H1 (cell line): ENCODE measurements around the gene PRXL2B. TPM values are rescaled to one million over a fixed set of nuclear protein-coding genes. Genes with fewer than 3 reads are reported as not detected.

ENCODE experiments used
- CTCF ChIA-PET: fragments of 300-600 bp; sonication (Branson Sonifier 250); formaldehyde crosslinking; loops from one replicate; lab custom pipeline; 2021; ENCODE audit not compliant: partially characterized antibody; lab: Charles Lee
- POLR2A ChIA-PET: fragments of 300-600 bp; sonication (Branson Sonifier 250); formaldehyde crosslinking; loops from one replicate; lab custom pipeline; 2021; ENCODE audit warnings: inconsistent platforms; ENCODE audit not compliant: partially characterized antibody; lab: Charles Lee
- DNase-seq, 2 experiments: peaks; one replicate each; pipeline versions ENCODE4 v3.0.0 to v3.0.0-alpha.2; 2010 to 2022; ENCODE audit warnings: low spot score in 2 of 2, low read depth in 1 of 2, mixed read lengths in 1 of 2
- FAIRE-seq: peaks from 2 replicates; lab custom pipeline; 2011; peaks lifted over from hg19 to GRCh38; lab: Jason Lieb, UNC
- H2AFZ ChIP-seq: 2 replicates; pipeline ENCODE4 v1.8.1; 2012; ENCODE audit warnings: low read length, inconsistent platforms
- H2AK5ac ChIP-seq: 2 replicates; pipeline ENCODE4 v1.6.1; 2013; ENCODE audit warnings: low read depth, low read length
- H2BK120ac ChIP-seq: replicated peaks from 2 replicates; pipeline ENCODE3; 2013; ENCODE audit warnings: low read depth, low read length, inconsistent platforms
- H2BK12ac ChIP-seq: 2 replicates; pipeline ENCODE4 v1.6.1; 2013; ENCODE audit warnings: low read depth, low read length
- H2BK15ac ChIP-seq: 2 replicates; pipeline ENCODE4 v1.6.1; 2013; ENCODE audit warnings: low read length
- H2BK20ac ChIP-seq: 2 replicates; pipeline ENCODE4 v1.6.1; 2013; ENCODE audit warnings: low read length
- H2BK5ac ChIP-seq: 2 replicates; pipeline ENCODE4 v1.6.1; 2013; ENCODE audit warnings: low read depth, low read length
- H3K14ac ChIP-seq: 2 replicates; pipeline ENCODE4 v1.6.1; 2013; ENCODE audit warnings: inconsistent platforms; ENCODE audit not compliant: insufficient read length
- H3K18ac ChIP-seq: 2 replicates; pipeline ENCODE4 v1.6.1; 2013; ENCODE audit warnings: low read length; ENCODE audit errors: extremely low read depth
- H3K23ac ChIP-seq: 2 replicates; pipeline ENCODE4 v1.6.1; 2013; ENCODE audit warnings: inconsistent platforms; ENCODE audit not compliant: insufficient read length
- H3K23me2 ChIP-seq: 2 replicates; pipeline ENCODE4 v1.6.1; 2013; ENCODE audit warnings: low read depth, low read length
- H3K27ac ChIP-seq: 2 replicates; pipeline ENCODE4 v1.6.1; 2011; ENCODE audit warnings: low read depth, low read length, inconsistent platforms
- H3K27me3 ChIP-seq, 4 experiments: replicated peaks in 1 of 4; 1 replicate in 1 of 4; 2 replicates in 3 of 4; pipeline versions ENCODE4 v1.6.1 to v1.8.1; 2011 to 2013; ENCODE audit warnings: low read length in 3 of 4, mild to moderate bottlenecking in 3 of 4, inconsistent platforms in 2 of 4, mixed read lengths in 2 of 4, moderate library complexity in 1 of 4; ENCODE audit not compliant: control insufficient read depth in 3 of 4, insufficient read depth in 3 of 4; ENCODE audit errors: extremely low read depth in 1 of 4
- H3K36me3 ChIP-seq, 4 experiments: 2 replicates each; pipeline versions ENCODE4 v1.6.1 to v1.8.1; 2011 to 2013; ENCODE audit warnings: mild to moderate bottlenecking in 4 of 4, low read length in 3 of 4, moderate library complexity in 2 of 4, control low read depth in 1 of 4, inconsistent platforms in 1 of 4; ENCODE audit not compliant: insufficient read depth in 4 of 4, control insufficient read depth in 2 of 4
- H3K4ac ChIP-seq: replicated peaks from 2 replicates; pipeline ENCODE3; 2013; ENCODE audit warnings: low read length, low read depth, mixed read lengths, inconsistent platforms; ENCODE audit not compliant: insufficient read length
- H3K4me1 ChIP-seq, 4 experiments: replicated peaks in 1 of 4; 1 replicate in 1 of 4; 2 replicates in 3 of 4; pipeline versions ENCODE4 v1.6.1 to v1.8.1; 2011 to 2013; ENCODE audit warnings: low read length in 3 of 4, inconsistent platforms in 2 of 4, mixed read lengths in 1 of 4; ENCODE audit not compliant: insufficient read depth in 4 of 4, control insufficient read depth in 3 of 4
- H3K4me2 ChIP-seq, 2 experiments: 2 replicates each; pipeline versions ENCODE4 v1.6.1 to v1.8.1; 2011 to 2013; ENCODE audit warnings: low read depth in 2 of 2, low read length in 2 of 2, control low read depth in 1 of 2, inconsistent platforms in 1 of 2, mild to moderate bottlenecking in 1 of 2; ENCODE audit not compliant: insufficient read depth in 1 of 2
- H3K4me3 ChIP-seq, 4 experiments: fragments of 200-600, 300-600 bp in 1 of 4; sonication (generic), shearing (Covaris generic), sonication (Bioruptor Twin) in 1 of 4; 2 replicates each; pipeline versions ENCODE4 v1.5.1 to v1.8.1; 2011 to 2016; ENCODE audit warnings: low read length in 4 of 4, low read depth in 3 of 4, control low read depth in 2 of 4, inconsistent platforms in 2 of 4, mild to moderate bottlenecking in 2 of 4, mixed read lengths in 1 of 4, moderate library complexity in 1 of 4; ENCODE audit not compliant: insufficient read depth in 2 of 4; ENCODE audit errors: extremely low read depth in 1 of 4
- H3K56ac ChIP-seq: replicated peaks from 2 replicates; pipeline ENCODE3; 2013; ENCODE audit warnings: low read depth, mild to moderate bottlenecking, mixed read lengths, low read length, inconsistent platforms; ENCODE audit not compliant: insufficient read length
- H3K79me1 ChIP-seq: 2 replicates; pipeline ENCODE4 v1.6.1; 2013; ENCODE audit warnings: low read depth, low read length, control low read depth
- H3K79me2 ChIP-seq, 2 experiments: 2 replicates each; pipeline versions ENCODE4 v1.6.1 to v1.8.1; 2012 to 2013; ENCODE audit warnings: low read length in 2 of 2, mild to moderate bottlenecking in 2 of 2, inconsistent platforms in 1 of 2; ENCODE audit not compliant: insufficient read depth in 2 of 2, control insufficient read depth in 1 of 2
- H3K9ac ChIP-seq, 4 experiments: replicated peaks in 1 of 4; 1 replicate in 1 of 4; 2 replicates in 3 of 4; pipeline versions ENCODE4 v1.6.1 to v1.8.1; 2011 to 2013; ENCODE audit warnings: low read depth in 3 of 4, low read length in 3 of 4, control low read depth in 2 of 4, mild to moderate bottlenecking in 2 of 4, moderate library complexity in 2 of 4, inconsistent platforms in 1 of 4; ENCODE audit errors: extremely low read depth in 1 of 4
- H3K9me3 ChIP-seq, 2 experiments: 2 replicates each; pipeline versions ENCODE4 v1.6.1 to v1.8.1; 2012 to 2013; ENCODE audit warnings: mild to moderate bottlenecking in 2 of 2, moderate library complexity in 2 of 2, control low read depth in 1 of 2, inconsistent platforms in 1 of 2, low read depth in 1 of 2, low read length in 1 of 2, mixed read lengths in 1 of 2; ENCODE audit not compliant: insufficient read depth in 2 of 2
- H4K20me1 ChIP-seq, 2 experiments: replicated peaks in 1 of 2; 2 replicates each; pipeline versions ENCODE3 to v1.8.1; 2011 to 2013; ENCODE audit warnings: inconsistent platforms in 2 of 2, low read length in 2 of 2, mild to moderate bottlenecking in 1 of 2; ENCODE audit not compliant: insufficient read depth in 2 of 2, control insufficient read depth in 1 of 2
- H4K5ac ChIP-seq: 2 replicates; pipeline ENCODE4 v1.6.1; 2013; ENCODE audit warnings: low read length, low read depth, mixed read lengths, inconsistent platforms; ENCODE audit not compliant: insufficient read length
- H4K8ac ChIP-seq: 2 replicates; pipeline ENCODE4 v1.8.0; 2013; ENCODE audit warnings: mild to moderate bottlenecking, moderate library complexity, low read length, inconsistent platforms; ENCODE audit not compliant: insufficient read depth; ENCODE audit errors: extremely low read depth
- H4K91ac ChIP-seq: replicated peaks from 2 replicates; pipeline ENCODE3; 2013; ENCODE audit warnings: low read length, mixed read lengths, inconsistent platforms; ENCODE audit not compliant: insufficient read length
- BACH1 ChIP-seq: IDR thresholded peaks from 2 replicates; pipeline ENCODE4 v1.6.1; 2012; ENCODE audit warnings: low read length, improper control_type of control experiment
- BRCA1 ChIP-seq: IDR thresholded peaks from 2 replicates; pipeline ENCODE4 v1.6.1; 2012; ENCODE audit warnings: low read depth, low read length, improper control_type of control experiment
- CBX8 ChIP-seq: fragments of 300-800, 300-1000 bp; sonication (generic); IDR thresholded peaks from 2 replicates; pipeline ENCODE4 v1.7.1; 2016; ENCODE audit warnings: low read depth, low read length, borderline replicate concordance
- CTCF ChIP-seq, 3 experiments: IDR thresholded peaks; 1 replicate in 2 of 3; 2 replicates in 1 of 3; pipeline versions ENCODE4 v1.5.1 to v1.6.1; 2011; ENCODE audit warnings: low read length in 3 of 3, mild to moderate bottlenecking in 3 of 3, inconsistent platforms in 2 of 3, low read depth in 1 of 3, moderate library complexity in 1 of 3; ENCODE audit not compliant: insufficient read depth in 1 of 3; ENCODE audit errors: control extremely low read depth in 1 of 3
- USF2 ChIP-seq: IDR thresholded peaks from 2 replicates; pipeline ENCODE4 v1.6.1; 2011; ENCODE audit warnings: low read length, improper control_type of control experiment
- WGBS, 2 experiments: shearing (Covaris generic) in 1 of 2; methylation state at CpG; one replicate each; pipeline versions ENCODE4 v1.1.6 to v1.1.7; 2013 to 2015; ENCODE audit warnings: low lambda C conversion rate in 2 of 2, mixed read lengths in 2 of 2, inconsistent platforms in 1 of 2, low coverage in 1 of 2, missing lambda C conversion rate in 1 of 2; ENCODE audit not compliant: insufficient replicate concordance in 2 of 2, insufficient coverage in 1 of 2, insufficient read length in 1 of 2; ENCODE audit errors: extremely low coverage in 1 of 2, missing lambda C conversion rate in 1 of 2; 5-methylcytosine and 5-hydroxymethylcytosine counted together
- polyA plus RNA-seq, 7 experiments: library from polyadenylated mRNA; depleted of rRNA in 3 of 7; stranded (reverse) in 5 of 7; unstranded in 2 of 7; fragments of >200 nt in 5 of 7; fragments of 200-250 nt in 2 of 7; gene quantifications; 1 replicate in 5 of 7; 2 replicates in 1 of 7; 4 replicates in 1 of 7; pipeline versions ENCODE4 v1.2.1 to v1.2.3, GENCODE V29; 2011 to 2013; ENCODE audit warnings: missing spikeins in 2 of 7, mixed read lengths in 2 of 7
- total RNA-seq: library from RNA; stranded (reverse); fragmentation: NEBNext Ultra II Directional; extraction: Animal tissue kit (Norgen Biotek cat#: 25700); gene quantifications from 2 replicates; pipeline ENCODE4 v1.2.1, GENCODE V29; 2021

The PRXL2B gene
- total and polyA plus RNA-seq, 2 of the 8 experiments (the other 6 are each of a cell fraction or from before 2014, with no cell fraction given) = 35.3 to 46.0 TPM

- H3K56ac ChIP-seq = no peak overlapping the region
- no peak overlapping the region for H3K27ac ChIP-seq
- no peak overlapping the region for H2BK20ac ChIP-seq
- no peak for FAIRE-seq
- peaks cover 0 to 23% (median 8%) of the 10 kb centered on the region in 4 experiments; a peak in 6 of 7 replicates for H3K4me1 ChIP-seq
- no peak overlapping the region for H2BK12ac ChIP-seq
- CTCF ChIA-PET = interaction anchor here (0.9 to 2.5 kb wide), 2 partner anchors 10 to 58 kb away, joined by 3 to 6 read pairs; no protein-coding TSS in a partner anchor
- H2BK15ac ChIP-seq = 0 out of 2 replicates have a peak overlapping the region, but pooled peaks have one; percentile 46
- no peaks in the 10 kb centered on the region for H3K79me2 ChIP-seq
- 86% methylated on average over 9 of the region's 9 CpGs; no CpG with 5 or more reads in 1 of the 2 experiments for WGBS, 2 experiments
- DNase-seq = no peak
- H2AK5ac ChIP-seq = no peak overlapping the region
- H4K8ac ChIP-seq = no peak overlapping the region
- no peak overlapping the region for H2BK120ac ChIP-seq
- no peaks in the 10 kb centered on the region for H3K79me1 ChIP-seq
- H4K20me1 ChIP-seq = peaks cover 0 to 5% of the 10 kb centered on the region in 2 experiments
- no peaks in the 10 kb centered on the region for H3K9me3 ChIP-seq
- no peak overlapping the region for H3K4me2 ChIP-seq
- no peak overlapping the region for H3K23ac ChIP-seq
- H3K4me3 ChIP-seq = no peak overlapping the region
- no peak overlapping the region for H2AFZ ChIP-seq
- no peak overlapping the region for H3K14ac ChIP-seq
- no peak overlapping the region for H4K91ac ChIP-seq
- no peak overlapping the region for H4K5ac ChIP-seq
- H3K23me2 ChIP-seq = no peaks in the 10 kb centered on the region
- POLR2A ChIA-PET = interaction anchor here (0.6 to 0.9 kb wide), 2 partner anchors 8 to 127 kb away, joined by 3 to 4 read pairs; no protein-coding TSS in a partner anchor
- H3K18ac ChIP-seq = no peak overlapping the region
- TF ChIP-seq CBX8 (no peak), CTCF (IDR thresholded peaks at IDR 0.05; ENCODE audit: control extremely low read depth in 1 of 3, insufficient read depth in 1 of 3, low read depth in 1 of 3, low read length in 3 of 3) (no peak), USF2 (no peak), BRCA1 (no peak), BACH1 (no peak)
- no peak overlapping the region for H2BK5ac ChIP-seq
- no peak overlapping the region for H3K4ac ChIP-seq
- peaks cover 0 to 59% (median 39%) of the 10 kb centered on the region in 4 experiments; a peak in 6 of 7 replicates for H3K27me3 ChIP-seq
- no peak overlapping the region for H3K9ac ChIP-seq
- no peaks in the 10 kb centered on the region for H3K36me3 ChIP-seq
These were observed 48.8 kb upstream of the PRXL2B start for GRCh38 chr1:2537784-2538115.
